Panc1 (cell line): ENCODE measurements around the gene TRIM29.

ENCODE experiments used
- CTCF ChIP-seq: fragments of 450-650 bp; IDR thresholded peaks from 2 replicates; pipeline ENCODE4 v1.5.1; 2017; ENCODE audit warnings: mild to moderate bottlenecking
- POLR2AphosphoS5 ChIP-seq: IDR thresholded peaks from 2 replicates; pipeline ENCODE4 v1.6.1; 2012; ENCODE audit warnings: mild to moderate bottlenecking, low read depth, low read length, moderate library complexity

- TF ChIP-seq CTCF: no peak
- TF ChIP-seq POLR2AphosphoS5: no peak
Measured at GRCh38 chr11:120121336-120121735, 16.6 kb downstream of the TRIM29 start.
